Neural cell (in vitro differentiated cells): ENCODE results near the gene LDLRAD4.

Experiments
- CTCF ChIP-seq: fragments of 450-650 bp; IDR thresholded peaks from 2 replicates; pipeline ENCODE4 v1.5.1; 2014; ENCODE audit warnings: antibody characterized with exemption, mild to moderate bottlenecking, moderate library complexity; ENCODE audit not compliant: poor library complexity, severe bottlenecking
- EP300 ChIP-seq: fragments of 450-650 bp; conservative IDR thresholded peaks from 2 replicates; pipeline ENCODE4 v1.6.1; 2014; ENCODE audit warnings: antibody characterized with exemption, mild to moderate bottlenecking, moderate library complexity; ENCODE audit not compliant: poor library complexity, severe bottlenecking
- EZH2 ChIP-seq: fragments of 200-600, 300-800 bp; shearing (Covaris generic), sonication (generic); IDR thresholded peaks from 2 replicates; pipeline ENCODE4 v1.6.1; 2014; ENCODE audit warnings: antibody characterized with exemption, low read length, borderline replicate concordance, mild to moderate bottlenecking; ENCODE audit not compliant: insufficient read depth, poor library complexity, severe bottlenecking
- MXI1 ChIP-seq: fragments of 450-650 bp; conservative IDR thresholded peaks from 2 replicates; pipeline ENCODE4 v1.6.1; 2014; ENCODE audit warnings: antibody characterized with exemption, mild to moderate bottlenecking; ENCODE audit not compliant: poor library complexity, severe bottlenecking
- POLR2AphosphoS5 ChIP-seq: IDR thresholded peaks from 2 replicates; pipeline ENCODE4 v1.6.1; 2012
- RAD21 ChIP-seq: fragments of 450-650 bp; conservative IDR thresholded peaks from 2 replicates; pipeline ENCODE4 v1.6.1; 2014; ENCODE audit warnings: antibody characterized with exemption, mild to moderate bottlenecking, moderate library complexity
- REST ChIP-seq: IDR thresholded peaks from 2 replicates; pipeline ENCODE4 v1.6.1; 2012; ENCODE audit warnings: borderline replicate concordance
- TAF1 ChIP-seq: IDR thresholded peaks from 2 replicates; pipeline ENCODE4 v1.6.1; 2012; ENCODE audit warnings: low read depth

- TF ChIP-seq EP300 = no peak
- TF ChIP-seq TAF1 = no peak
- no peak for TF ChIP-seq CTCF
- TF ChIP-seq EZH2 = no peak
- no peak for TF ChIP-seq POLR2AphosphoS5
- no peak for TF ChIP-seq MXI1
- no peak for TF ChIP-seq RAD21
- no peak for TF ChIP-seq REST
These were observed 16.9 kb downstream of the LDLRAD4 start for GRCh38 chr18:13235421-13235831.
